Activated CD4-positive, alpha-beta T cell treated with anti-CD3 and anti-CD28 coated beads, Interleukin-10, Interleukin-2, amounts not matched to agents 100 ng/mL and 50 ng/mL, durations not matched to agents 16 hours and 8 hours (primary cell): ENCODE measurements around the gene OXSM.

Source experiments
- DNase-seq: peaks from one replicate; pipeline ENCODE4 v3.0.0-alpha.2; 2020

The OXSM gene

GRCh38 chr3:25789596-25790556 lies at the start of gene OXSM:
Gene OXSM (plus strand): TSS chr3:25790090. CDS start chr3:25791021, 931 bp downstream.
- DNase-seq = peak; percentile 96

GRCh38 chr3:25744470-25744869 lies 45.4 kb upstream of the OXSM start:
- DNase-seq = no peak

DNA sequence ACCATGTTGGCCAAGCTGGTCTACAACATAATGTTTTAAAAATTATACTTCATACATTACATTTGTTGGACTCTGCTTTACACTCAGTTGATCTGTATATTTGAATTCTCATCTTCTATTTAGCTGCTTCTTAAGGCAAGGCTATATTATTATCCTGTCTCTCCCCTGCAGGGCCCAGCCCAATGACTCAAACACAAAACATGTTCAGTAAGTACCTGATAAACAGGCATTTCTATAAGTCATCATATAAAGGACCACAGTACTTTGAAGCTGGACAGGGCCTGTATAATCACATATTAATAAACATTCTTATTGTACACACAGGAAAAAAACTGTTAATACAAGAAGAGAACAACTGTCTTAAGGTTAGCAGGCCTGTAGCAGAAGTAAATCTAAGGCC lies 42.9 kb upstream of the OXSM start:
- DNase-seq = no peak

DNA sequence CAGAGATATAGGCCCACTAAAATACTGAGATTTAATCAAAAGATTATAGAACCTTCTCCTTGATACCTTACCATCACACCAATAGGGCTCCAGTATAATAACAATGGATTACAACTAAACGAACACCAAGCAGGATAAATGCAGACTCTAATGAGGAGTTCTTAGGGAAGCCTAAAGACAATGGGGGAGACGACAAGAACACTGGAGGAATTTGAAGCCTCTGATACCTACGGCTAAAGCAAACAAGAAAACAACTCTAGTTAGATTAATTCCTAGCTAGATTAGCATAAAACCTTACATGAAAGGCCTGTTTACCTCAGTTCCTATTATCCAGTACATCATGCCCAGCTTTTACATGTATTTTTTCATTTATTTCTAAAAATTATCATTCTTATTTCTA lies 41.7 kb upstream of the OXSM start:
- DNase-seq = no peak

DNA sequence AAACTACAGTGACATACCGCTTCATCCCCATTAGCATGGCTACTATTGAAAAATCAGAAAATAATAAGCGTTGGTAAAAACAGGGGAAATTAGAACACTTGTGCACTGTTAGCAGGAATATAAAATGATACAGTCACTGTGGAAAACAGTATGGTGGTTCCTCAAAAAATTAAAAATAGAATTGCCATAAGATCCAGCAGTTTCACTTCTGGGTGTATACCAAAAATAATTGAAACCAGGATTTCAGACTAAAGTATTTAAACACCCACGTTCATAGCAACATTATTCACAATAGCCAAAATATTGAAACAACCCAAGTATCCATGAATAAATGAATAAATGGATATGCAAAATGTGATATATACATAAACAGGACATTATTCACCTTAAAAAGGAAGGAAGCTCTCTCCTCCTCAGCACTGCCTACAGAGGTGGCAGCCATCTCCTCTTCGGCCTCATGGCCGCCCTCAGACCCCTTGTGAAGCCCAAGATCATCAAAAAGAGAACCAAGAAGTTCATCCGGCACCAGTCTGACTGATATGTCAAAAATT lies 40.8 kb upstream of the OXSM start:
- no peak for DNase-seq

DNA sequence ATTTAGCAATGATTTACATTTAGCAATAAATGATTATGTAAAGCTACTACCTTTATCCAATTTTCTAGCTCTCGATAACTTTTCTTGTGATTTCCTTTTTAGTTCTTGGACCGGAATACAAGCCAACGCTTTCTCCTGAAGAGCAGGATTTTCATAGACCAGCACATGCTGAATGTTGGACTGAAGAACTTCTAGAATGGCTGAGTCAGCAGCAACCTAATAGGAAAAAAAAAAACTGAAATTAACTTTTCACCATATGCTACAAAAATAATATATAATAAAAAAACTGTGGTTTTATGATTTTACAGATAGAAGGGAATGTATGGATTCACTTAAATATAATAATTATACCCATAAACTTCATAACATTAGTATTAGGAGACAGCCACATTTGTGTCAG lies 38.8 kb upstream of the OXSM start:
- DNase-seq = no peak

DNA sequence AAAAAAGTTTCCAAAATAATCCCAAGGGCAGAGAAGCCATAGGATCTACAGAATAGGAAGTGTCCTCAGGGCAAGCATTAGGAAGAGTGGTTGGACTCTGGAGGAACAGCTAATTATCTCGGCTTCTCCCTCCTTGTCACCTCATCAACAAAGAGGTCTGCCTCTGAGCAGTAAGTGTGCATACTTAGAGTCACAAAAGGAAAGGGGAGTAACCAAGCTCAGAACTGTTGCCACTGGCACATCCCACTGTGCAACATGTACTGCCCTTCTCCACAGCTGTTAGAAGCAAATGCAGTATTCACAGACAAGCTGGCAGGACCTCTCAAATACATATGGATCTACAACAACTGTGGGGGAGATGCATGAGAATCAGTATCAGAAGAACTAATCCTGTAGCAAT lies 38.2 kb upstream of the OXSM start:
- DNase-seq = no peak

- no peak for DNase-seq
These were observed 21.0 kb upstream of the OXSM start for GRCh38 chr3:25768851-25769250.

GRCh38 chr3:25775936-25776335 lies 14.0 kb upstream of the OXSM start:
- DNase-seq = no peak

DNA sequence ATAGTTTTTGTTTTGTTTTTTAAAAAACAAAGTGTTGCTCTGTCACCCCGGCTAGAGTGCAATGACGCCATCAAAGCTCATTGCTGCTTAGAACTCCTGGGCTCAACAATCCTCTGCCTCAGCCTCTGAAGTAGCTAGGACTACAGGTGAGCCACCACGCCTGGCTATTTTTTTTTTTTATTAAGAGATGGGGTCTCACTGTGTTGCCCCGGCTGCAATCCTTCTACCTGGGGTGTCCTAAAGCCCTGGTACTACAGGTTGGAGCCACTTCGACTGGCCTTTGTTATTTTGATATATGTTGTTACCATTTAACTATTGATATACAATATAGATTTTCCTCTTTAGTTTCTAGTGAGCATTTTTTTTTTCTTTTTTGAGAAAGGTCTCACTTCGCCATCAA lies 9.3 kb upstream of the OXSM start:
- no peak for DNase-seq

- DNase-seq = no peak
These were observed 8.6 kb upstream of the OXSM start for GRCh38 chr3:25781145-25781757.

- peak; percentile 16 for DNase-seq
These were observed 7.9 kb upstream of the OXSM start for GRCh38 chr3:25781758-25782594.

- no peak for DNase-seq
These were observed 7.3 kb upstream of the OXSM start for GRCh38 chr3:25782636-25782937.

GRCh38 chr3:25782938-25783660 lies 6.8 kb upstream of the OXSM start, which contains the start of gene NGLY1:
Gene NGLY1 (minus strand): TSS chr3:25783443. CDS start chr3:25783390, 53 bp downstream.
- peak; percentile 92 for DNase-seq

- peak; percentile 13 for DNase-seq
These were observed 6.0 kb upstream of the OXSM start for GRCh38 chr3:25783661-25784512.

DNA sequence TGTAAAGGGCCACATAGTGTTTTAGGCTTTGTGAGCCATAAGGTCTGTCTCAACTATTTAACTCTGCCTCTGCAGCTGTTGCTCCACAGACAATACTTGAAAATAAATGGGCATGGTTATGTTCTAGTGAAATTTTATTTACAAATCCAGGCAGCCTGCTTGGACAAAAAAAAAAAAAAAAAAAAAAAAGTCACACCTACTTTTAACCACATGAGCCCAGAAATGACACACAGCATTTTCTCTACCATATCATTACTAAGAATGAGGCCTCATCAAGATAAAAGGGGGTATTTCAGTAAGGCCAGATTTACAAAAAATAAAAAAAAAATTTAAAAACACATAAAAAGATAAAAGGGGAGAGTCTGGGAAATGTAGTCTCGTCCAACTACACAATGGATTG lies 4.9 kb upstream of the OXSM start:
- peak; percentile 19 for DNase-seq

DNA sequence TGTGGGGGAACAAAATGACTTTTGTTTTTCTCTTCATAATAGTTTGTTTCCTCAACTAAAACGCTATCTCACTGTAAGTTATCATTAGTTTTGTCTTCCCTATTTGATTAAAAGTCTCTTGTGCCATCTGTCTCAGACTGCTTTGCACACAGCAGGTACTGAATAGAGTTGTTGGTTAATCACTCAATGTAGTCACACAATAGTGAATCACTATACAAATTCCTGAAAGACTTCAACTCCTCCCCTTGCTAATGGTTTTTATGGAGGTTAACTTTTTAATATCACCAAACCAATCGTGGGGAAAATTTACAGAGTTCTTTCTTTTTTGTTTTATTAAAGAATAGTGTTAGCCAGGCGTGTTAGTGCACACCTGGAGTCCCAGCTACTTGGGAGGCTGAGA lies 4.1 kb upstream of the OXSM start:
- no peak for DNase-seq

DNA sequence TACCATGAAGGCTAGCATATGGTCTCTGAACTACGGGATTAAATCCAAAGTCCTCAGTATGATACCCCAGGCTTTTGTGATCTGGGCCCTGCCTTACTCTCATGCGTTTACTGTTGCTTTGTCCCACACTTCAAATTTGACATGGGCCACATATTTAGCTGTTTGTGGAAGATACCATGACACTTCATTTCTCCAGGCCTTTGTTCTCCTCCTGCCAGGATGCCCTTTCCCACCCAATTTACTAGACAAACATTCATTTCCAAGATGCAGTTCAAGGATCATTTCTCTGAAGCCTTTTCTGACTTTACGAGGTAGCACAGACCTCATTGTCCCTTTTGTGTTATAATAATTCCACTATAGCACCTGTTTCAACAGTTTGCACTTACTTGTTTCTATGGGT lies 2.2 kb upstream of the OXSM start:
- no peak for DNase-seq

DNA sequence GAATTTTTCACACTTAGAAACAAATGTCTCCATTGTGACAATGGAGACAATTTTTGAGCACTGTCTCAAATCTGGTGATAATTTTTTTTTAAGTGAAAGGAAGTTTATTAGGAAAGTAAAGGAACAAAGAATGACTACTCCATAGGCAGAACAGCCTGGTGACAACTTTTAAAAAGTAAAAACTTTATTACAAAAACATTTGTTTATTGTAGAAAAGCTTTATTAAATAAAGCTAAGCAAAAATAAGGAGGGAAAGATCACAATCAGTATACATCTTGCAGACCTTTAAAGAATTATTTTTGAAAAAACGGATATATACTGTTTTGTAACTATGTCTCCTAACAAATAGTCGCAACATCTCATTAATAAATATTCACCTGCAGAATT lies 688 bp upstream of the OXSM start:
- DNase-seq = no peak

DNA sequence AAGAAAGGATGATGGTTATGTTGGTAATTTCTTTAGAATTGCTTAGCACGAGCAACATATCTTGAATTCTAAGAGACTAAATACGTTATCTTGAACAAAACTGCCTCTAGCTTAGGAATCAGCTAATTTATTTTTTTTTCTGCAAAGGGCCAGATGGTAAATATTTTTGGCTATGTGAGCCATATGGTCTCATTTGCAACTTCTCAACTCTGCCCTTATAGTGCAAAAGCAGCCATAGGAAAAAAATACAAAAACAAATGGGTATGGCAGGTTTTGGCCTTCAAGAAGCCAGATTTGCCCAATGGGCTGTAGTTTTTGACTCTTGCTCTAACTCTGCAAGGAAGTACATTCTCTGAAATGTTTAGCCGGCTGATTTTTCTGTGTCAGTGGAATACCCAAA lies 11.9 kb downstream of the OXSM start:
- no peak for DNase-seq

DNA sequence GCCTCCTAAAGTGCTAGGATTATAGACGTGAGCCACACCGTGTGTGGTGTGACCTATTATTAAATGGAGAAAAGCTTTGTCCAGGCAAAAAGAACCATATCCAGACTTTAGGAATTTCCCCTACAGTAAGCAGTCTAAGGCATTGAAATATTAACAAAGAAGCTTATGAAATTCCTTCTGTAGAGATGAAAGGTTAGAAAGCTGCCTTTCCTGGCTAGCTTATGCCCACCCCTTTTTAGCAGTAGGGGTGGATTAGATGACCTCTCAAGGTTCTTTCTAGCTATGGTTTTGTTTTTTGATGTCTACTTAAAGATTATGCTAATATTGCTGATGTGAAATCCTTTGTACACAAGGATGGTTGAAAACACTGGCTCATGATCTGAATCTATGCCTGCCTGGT lies 13.9 kb downstream of the OXSM start:
- DNase-seq = no peak

- DNase-seq = no peak
These were observed 14.8 kb downstream of the OXSM start for GRCh38 chr3:25804676-25805075.
